ENCODE results near the gene TGM3. TPM values are rescaled to one million over a fixed set of nuclear protein-coding genes. Genes with fewer than 3 reads are reported as not detected.

TGM3 gene
- total and polyA plus RNA-seq, 2 of the 4 experiments (the other 2 are of a cell fraction) = not detected

- 65% methylated on average over 2 of the region's 5 CpGs; no CpG with 5 or more reads in 1 of the 2 experiments for WGBS, 2 experiments (ENCODE audit: extremely low coverage in 2 of 2, insufficient read length in 1 of 2)
- dilution Hi-C loops (cut with HindIII; ENCODE audit: low sequenced_read_pairs, unreplicated experiment) (no loop called here), in situ Hi-C loops (cut with MboI; ENCODE audit: low sequenced_read_pairs) (no loop called here), intact Hi-C loops (cut with micrococcal nuclease) (loop anchor here (1.0 kb wide), 1 partner anchor 104 kb away; no protein-coding TSS in a partner anchor)
- Histone ChIP-seq H3K4ac (ENCODE audit: low read depth, low read length) (no peak overlapping the region), H2BK20ac (ENCODE audit: low read depth, low read length) (no peak overlapping the region), H4K8ac (ENCODE audit: low read depth in 2 of 2, low read length in 2 of 2) (no peak overlapping the region), H4K5ac (ENCODE audit: low read depth, low read length) (no peak overlapping the region), H2BK120ac (ENCODE audit: low read depth, low read length) (no peak overlapping the region), H3K4me1 (ENCODE audit: control insufficient read depth, insufficient read depth, low read length) (no peaks in the 10 kb centered on the region), H2AK5ac (ENCODE audit: low read depth, low read length) (no peak overlapping the region), H3K56ac (ENCODE audit: extremely low read depth, insufficient read depth, low read length) (no peak overlapping the region), H3K14ac (replicated peaks; ENCODE audit: low read depth, low read length) (no peak overlapping the region), H3K4me2 (ENCODE audit: low read depth, low read length) (no peak overlapping the region), H3K18ac (ENCODE audit: low read depth, low read length) (no peak overlapping the region), H2AK9ac (replicated peaks; ENCODE audit: low read depth, low read length, poor library complexity) (no peak overlapping the region), H3K23ac (ENCODE audit: low read depth, low read length) (no peak overlapping the region), H4K91ac (ENCODE audit: insufficient read depth, low read depth, low read length) (no peak overlapping the region), H3K9me3 (ENCODE audit: control insufficient read depth, insufficient read depth, low read length) (no peaks in the 10 kb centered on the region), H3K27me3 (ENCODE audit: control insufficient read depth, insufficient read depth, low read length) (no peaks in the 10 kb centered on the region), H2BK5ac (ENCODE audit: low read depth, low read length, poor library complexity, severe bottlenecking) (no peak overlapping the region), H2AFZ (replicated peaks; ENCODE audit: low read length, poor library complexity) (no peak overlapping the region), H3K36me3 (ENCODE audit: control insufficient read depth, insufficient read depth, low read length) (no peaks in the 10 kb centered on the region), H2BK15ac (ENCODE audit: low read depth, low read length) (no peak overlapping the region), H3K9ac (ENCODE audit: low read depth, low read length) (no peak overlapping the region), H3K9me1 (ENCODE audit: insufficient read depth, low read length) (no peaks in the 10 kb centered on the region), H4K20me1 (ENCODE audit: insufficient read depth, low read length) (no peaks in the 10 kb centered on the region), H3K4me3 (ENCODE audit: insufficient read depth, low read depth, low read length) (no peak overlapping the region), H3K79me1 (ENCODE audit: low read depth in 1 of 2, low read length in 2 of 2) (no peaks in the 10 kb centered on the region), H3K27ac (ENCODE audit: insufficient read depth, low read length) (no peak overlapping the region)
- TF ChIP-seq MAZ (IDR thresholded peaks at IDR 0.05; ENCODE audit: borderline replicate concordance, low read depth, low read length) (no peak), SMC3 (IDR thresholded peaks at IDR 0.05; ENCODE audit: low read depth, low read length) (no peak), ELK1 (IDR thresholded peaks at IDR 0.05; ENCODE audit: borderline replicate concordance, low read depth, low read length) (no peak), BHLHE40 (IDR thresholded peaks at IDR 0.05; ENCODE audit: low read depth, low read length) (no peak)
- TF ChIP-seq, protein P1, sequence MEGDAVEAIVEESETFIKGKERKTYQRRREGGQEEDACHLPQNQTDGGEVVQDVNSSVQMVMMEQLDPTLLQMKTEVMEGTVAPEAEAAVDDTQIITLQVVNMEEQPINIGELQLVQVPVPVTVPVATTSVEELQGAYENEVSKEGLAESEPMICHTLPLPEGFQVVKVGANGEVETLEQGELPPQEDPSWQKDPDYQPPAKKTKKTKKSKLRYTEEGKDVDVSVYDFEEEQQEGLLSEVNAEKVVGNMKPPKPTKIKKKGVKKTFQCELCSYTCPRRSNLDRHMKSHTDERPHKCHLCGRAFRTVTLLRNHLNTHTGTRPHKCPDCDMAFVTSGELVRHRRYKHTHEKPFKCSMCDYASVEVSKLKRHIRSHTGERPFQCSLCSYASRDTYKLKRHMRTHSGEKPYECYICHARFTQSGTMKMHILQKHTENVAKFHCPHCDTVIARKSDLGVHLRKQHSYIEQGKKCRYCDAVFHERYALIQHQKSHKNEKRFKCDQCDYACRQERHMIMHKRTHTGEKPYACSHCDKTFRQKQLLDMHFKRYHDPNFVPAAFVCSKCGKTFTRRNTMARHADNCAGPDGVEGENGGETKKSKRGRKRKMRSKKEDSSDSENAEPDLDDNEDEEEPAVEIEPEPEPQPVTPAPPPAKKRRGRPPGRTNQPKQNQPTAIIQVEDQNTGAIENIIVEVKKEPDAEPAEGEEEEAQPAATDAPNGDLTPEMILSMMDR (conservative IDR thresholded peaks at IDR 0.05; ENCODE audit: low read depth, low read length) = no peak
- BruUV-seq (replicated peaks) = no TSS peak
- no peak for DNase-seq
- POLR2A ChIA-PET (ENCODE audit: unreplicated experiment) = no interaction called here
- no peak for ATAC-seq (ENCODE audit: low read depth)
- CTCF ChIA-PET = no interaction called here
These were observed 54.8 kb downstream of the TGM3 start for GRCh38 chr20:2350606-2351005.
